Measurements from ENCODE around the gene VCAM1.

Gene VCAM1

DNA sequence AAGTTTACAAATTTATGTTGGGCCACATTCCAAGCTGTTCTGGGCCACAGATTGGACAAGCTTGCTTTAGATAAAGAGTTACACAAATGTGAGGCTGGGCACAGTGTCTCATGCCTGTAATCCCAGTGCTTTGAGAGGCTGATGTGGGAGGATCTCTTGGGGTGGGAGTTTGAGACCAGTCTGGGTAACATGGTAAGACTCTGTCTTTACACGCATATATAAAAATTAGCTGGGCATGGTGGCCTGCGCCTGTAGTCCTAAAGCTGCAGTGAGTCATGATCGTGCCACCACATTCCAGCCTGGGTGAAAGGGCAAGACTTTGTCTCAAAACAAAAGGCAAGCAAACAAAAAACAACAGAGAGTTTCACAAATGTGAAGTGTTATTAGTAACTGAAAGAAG, 5.9 kb upstream of the VCAM1 start:
- H4K20me1 ChIP-seq (ENCODE audit: insufficient read depth, low read length) = no peaks in the 10 kb centered on the region
- H3K27ac ChIP-seq (ENCODE audit: low read length) = no peak overlapping the region
- no peak overlapping the region for H3K9ac ChIP-seq (ENCODE audit: low read length)
- no peaks in the 10 kb centered on the region for H3K4me1 ChIP-seq (ENCODE audit: low read length)
- no peaks in the 10 kb centered on the region for H3K27me3 ChIP-seq (replicated peaks; ENCODE audit: insufficient read depth, low read length)
- H3K4me3 ChIP-seq (ENCODE audit: low read length) = no peak overlapping the region
- H3F3A ChIP-seq (ENCODE audit: insufficient read depth, low read length) = no peaks in the 10 kb centered on the region
- TF ChIP-seq EZH2phosphoT487 (IDR thresholded peaks at IDR 0.05; ENCODE audit: low read length) (no peak), EZH2 (optimal IDR thresholded peaks at IDR 0.05; ENCODE audit: low read depth, low read length) (no peak), CTCF (IDR thresholded peaks at IDR 0.05; ENCODE audit: low read length) (no peak)
- DNase-seq = no peak
- H3K79me2 ChIP-seq (ENCODE audit: low read length) = no peaks in the 10 kb centered on the region
- H3K4me2 ChIP-seq (ENCODE audit: low read depth, low read length) = no peak overlapping the region
- no peaks in the 10 kb centered on the region for H3K9me2 ChIP-seq (replicated peaks; ENCODE audit: insufficient read depth, low read length)
- no peak overlapping the region for H2AFZ ChIP-seq (ENCODE audit: low read length)
- no peaks in the 10 kb centered on the region for H3K9me3 ChIP-seq (replicated peaks; ENCODE audit: insufficient read depth, low read length)
- H3K36me3 ChIP-seq (replicated peaks; ENCODE audit: insufficient read depth, low read length) = no peaks in the 10 kb centered on the region

- H3K36me3 ChIP-seq (replicated peaks; ENCODE audit: insufficient read depth, low read length) = no peaks in the 10 kb centered on the region
- no peak overlapping the region for H3K9ac ChIP-seq (ENCODE audit: low read length)
- no peaks in the 10 kb centered on the region for H3K27me3 ChIP-seq (replicated peaks; ENCODE audit: insufficient read depth, low read length)
- no peak for DNase-seq
- TF ChIP-seq EZH2 (optimal IDR thresholded peaks at IDR 0.05; ENCODE audit: low read depth, low read length) (no peak), CTCF (IDR thresholded peaks at IDR 0.05; ENCODE audit: low read length) (no peak), EZH2phosphoT487 (IDR thresholded peaks at IDR 0.05; ENCODE audit: low read length) (no peak)
- no peak overlapping the region for H3K4me3 ChIP-seq (ENCODE audit: low read length)
- H3K27ac ChIP-seq (ENCODE audit: low read length) = no peak overlapping the region
- H4K20me1 ChIP-seq (ENCODE audit: insufficient read depth, low read length) = no peaks in the 10 kb centered on the region
- no peaks in the 10 kb centered on the region for H3K79me2 ChIP-seq (ENCODE audit: low read length)
- no peak overlapping the region for H3K4me2 ChIP-seq (ENCODE audit: low read depth, low read length)
- no peaks in the 10 kb centered on the region for H3K9me2 ChIP-seq (replicated peaks; ENCODE audit: insufficient read depth, low read length)
- H3K4me1 ChIP-seq (ENCODE audit: low read length) = no peaks in the 10 kb centered on the region
- no peaks in the 10 kb centered on the region for H3F3A ChIP-seq (ENCODE audit: insufficient read depth, low read length)
- no peak overlapping the region for H2AFZ ChIP-seq (ENCODE audit: low read length)
- H3K9me3 ChIP-seq (replicated peaks; ENCODE audit: insufficient read depth, low read length) = no peaks in the 10 kb centered on the region
Measured at GRCh38 chr1:100714599-100714998, 4.9 kb upstream of the VCAM1 start.

DNA sequence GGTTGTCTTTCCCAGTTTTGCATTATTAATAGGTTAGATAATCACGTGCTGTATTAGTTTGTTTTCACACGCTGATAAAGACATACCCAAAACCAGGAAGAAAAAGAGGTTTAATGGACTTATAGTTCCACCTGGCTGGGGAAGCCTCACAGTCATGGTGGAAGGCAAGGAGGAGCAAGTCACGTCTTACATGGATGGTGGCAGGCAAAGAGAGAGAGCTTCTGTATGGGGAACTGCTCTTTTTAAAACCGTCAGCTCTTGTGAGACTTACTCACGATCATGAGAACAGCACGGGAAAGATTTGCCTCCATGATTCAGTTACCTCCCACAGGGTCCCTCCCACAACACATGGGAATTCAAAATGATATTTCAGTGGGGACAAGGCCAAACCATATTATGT, 2.3 kb upstream of the VCAM1 start:
- Histone ChIP-seq H3K9me2 (replicated peaks; ENCODE audit: insufficient read depth, low read length) (no peaks in the 10 kb centered on the region), H3K9me3 (replicated peaks; ENCODE audit: insufficient read depth, low read length) (no peaks in the 10 kb centered on the region)

More for the DNA sequence above, 2.3 kb upstream of the VCAM1 start:
- Histone ChIP-seq H3K4me3 (ENCODE audit: low read length) (no peak overlapping the region), H3K27ac (ENCODE audit: low read length) (no peak overlapping the region), H3K9ac (ENCODE audit: low read length) (no peak overlapping the region), H3F3A (ENCODE audit: insufficient read depth, low read length) (no peaks in the 10 kb centered on the region), H3K4me2 (ENCODE audit: low read depth, low read length) (no peak overlapping the region), H3K79me2 (ENCODE audit: low read length) (no peaks in the 10 kb centered on the region), H2AFZ (ENCODE audit: low read length) (no peak overlapping the region), H4K20me1 (ENCODE audit: insufficient read depth, low read length) (no peaks in the 10 kb centered on the region), H3K4me1 (ENCODE audit: low read length) (no peaks in the 10 kb centered on the region), H3K27me3 (replicated peaks; ENCODE audit: insufficient read depth, low read length) (no peaks in the 10 kb centered on the region), H3K36me3 (replicated peaks; ENCODE audit: insufficient read depth, low read length) (no peaks in the 10 kb centered on the region)
- TF ChIP-seq EZH2phosphoT487 (IDR thresholded peaks at IDR 0.05; ENCODE audit: low read length) (no peak), EZH2 (optimal IDR thresholded peaks at IDR 0.05; ENCODE audit: low read depth, low read length) (no peak), CTCF (IDR thresholded peaks at IDR 0.05; ENCODE audit: low read length) (no peak)
- DNase-seq = no peak

Data from MM.1S (cell line).